UCSD-AML1 (cell line): ENCODE data around the gene TDRD7.

Experiments used
- DNase-seq: peaks from one replicate; lab custom pipeline; 2025; ENCODE audit not compliant: unreplicated experiment; lab: John Stamatoyannopoulos, UW

TDRD7 gene

GRCh38 chr9:97503862-97504210 is 91.9 kb downstream of the TDRD7 start:
- no peak for DNase-seq

- no peak for DNase-seq
These were observed 92.7 kb downstream of the TDRD7 start for GRCh38 chr9:97504381-97505216.

- DNase-seq = no peak
These were observed 93.9 kb downstream of the TDRD7 start for GRCh38 chr9:97505845-97506244.

- no peak for DNase-seq
These were observed 94.4 kb downstream of the TDRD7 start for GRCh38 chr9:97506306-97506705.

- DNase-seq = no peak
These were observed 94.9 kb downstream of the TDRD7 start for GRCh38 chr9:97506787-97507186.

GRCh38 chr9:97507428-97507984 is 95.6 kb downstream of the TDRD7 start:
- DNase-seq = no peak

GRCh38 chr9:97508852-97509251 is 97.0 kb downstream of the TDRD7 start:
- DNase-seq = no peak

GRCh38 chr9:97510797-97511654 is 99.1 kb downstream of the TDRD7 start:
- DNase-seq = no peak

GRCh38 chr9:97511655-97512427 is 99.9 kb downstream of the TDRD7 start:
- no peak for DNase-seq

- no peak for DNase-seq
These were observed 101.2 kb downstream of the TDRD7 start for GRCh38 chr9:97512966-97513560.

GRCh38 chr9:97514531-97514930 is 102.6 kb downstream of the TDRD7 start:
- no peak for DNase-seq

GRCh38 chr9:97515662-97516061 is 103.8 kb downstream of the TDRD7 start:
- DNase-seq = no peak

GRCh38 chr9:97516111-97516510 is 104.2 kb downstream of the TDRD7 start:
- no peak for DNase-seq

- no peak for DNase-seq
These were observed 105.6 kb downstream of the TDRD7 start for GRCh38 chr9:97517331-97518089.

GRCh38 chr9:97518166-97518908 is 106.4 kb downstream of the TDRD7 start:
- no peak for DNase-seq

- DNase-seq = peak; percentile 60
These were observed 107.0 kb downstream of the TDRD7 start for GRCh38 chr9:97518909-97519307.

GRCh38 chr9:97519441-97519970 is 107.6 kb downstream of the TDRD7 start:
- DNase-seq = no peak

- no peak for DNase-seq
These were observed 109.9 kb downstream of the TDRD7 start for GRCh38 chr9:97521576-97522333.
